Osteoblast (primary cell): ENCODE data around the gene SPEN. TPM values are rescaled to one million over a fixed set of nuclear protein-coding genes. Genes with fewer than 3 reads are reported as not detected.
A peak's percentile ranks its signal among the peaks of the same experiment; 100 is the strongest.

Experiments
- DNase-seq: peaks from one replicate; pipeline ENCODE4 v3.0.0; 2011; ENCODE audit warnings: low spot score, mixed read lengths; ENCODE audit not compliant: insufficient read length; ENCODE audit errors: missing footprints
- H2AFZ ChIP-seq: 2 replicates; pipeline ENCODE4 v1.6.0; 2011; ENCODE audit warnings: mild to moderate bottlenecking, low read length
- H3K27ac ChIP-seq: 2 replicates; pipeline ENCODE4 v1.5.1; 2011; ENCODE audit warnings: mild to moderate bottlenecking, low read depth, low read length, moderate library complexity
- H3K27me3 ChIP-seq: 2 replicates; pipeline ENCODE4 v1.6.0; 2012; ENCODE audit warnings: mild to moderate bottlenecking, control low read depth, inconsistent platforms, low read length, moderate library complexity; ENCODE audit not compliant: insufficient read depth
- H3K36me3 ChIP-seq: 2 replicates; pipeline ENCODE4 v1.5.1; 2011; ENCODE audit warnings: mild to moderate bottlenecking, low read length, control low read depth, moderate library complexity; ENCODE audit not compliant: insufficient read depth
- H3K4me1 ChIP-seq: 2 replicates; pipeline ENCODE4 v1.5.1; 2011; ENCODE audit warnings: mild to moderate bottlenecking, low read length, control low read depth, moderate library complexity; ENCODE audit not compliant: insufficient read depth
- H3K4me2 ChIP-seq: 2 replicates; pipeline ENCODE4 v1.6.0; 2011; ENCODE audit warnings: mild to moderate bottlenecking, low read length; ENCODE audit not compliant: insufficient read depth
- H3K4me3 ChIP-seq: fragments of 200-600 bp; sonication (generic); 3 replicates; pipeline ENCODE4 v1.5.1; 2012; ENCODE audit warnings: mild to moderate bottlenecking, low read length, inconsistent platforms; ENCODE audit not compliant: insufficient read depth
- H3K79me2 ChIP-seq: 2 replicates; pipeline ENCODE4 v1.6.0; 2012; ENCODE audit warnings: mild to moderate bottlenecking, low read length, control low read depth, inconsistent platforms; ENCODE audit not compliant: insufficient read depth
- H3K9me3 ChIP-seq: 2 replicates; pipeline ENCODE4 v1.5.1; 2011; ENCODE audit warnings: low read depth, low read length, control low read depth
- H4K20me1 ChIP-seq: 2 replicates; pipeline ENCODE4 v1.6.0; 2012; ENCODE audit warnings: mild to moderate bottlenecking, low read length, control low read depth; ENCODE audit not compliant: insufficient read depth
- CTCF ChIP-seq: IDR thresholded peaks from 2 replicates; pipeline ENCODE4 v1.5.1; 2011; ENCODE audit warnings: mild to moderate bottlenecking, low read depth, low read length, moderate library complexity; ENCODE audit errors: extremely low read depth
- total RNA-seq: library from RNA; depleted of rRNA; stranded (reverse); fragments of >200 nt; gene quantifications from 2 replicates; pipeline ENCODE4 v1.2.3, GENCODE V29; 2012

The SPEN gene
- total RNA-seq, 1 donor, result 21.0 TPM

- H3K4me3 ChIP-seq, result no peak overlapping the region
- no peak overlapping the region for H2AFZ ChIP-seq
- peaks cover 37% of the 10 kb centered on the region for H3K36me3 ChIP-seq
- peaks cover 51% of the 10 kb centered on the region for H3K79me2 ChIP-seq
- no peak for TF ChIP-seq CTCF
- H3K4me2 ChIP-seq, result peak overlapping the region; percentile 89
- H3K4me1 ChIP-seq, result peaks cover 54% of the 10 kb centered on the region
- H3K9me3 ChIP-seq, result no peaks in the 10 kb centered on the region
- H3K27me3 ChIP-seq, result no peaks in the 10 kb centered on the region
- peak overlapping the region; percentile 100 for H3K27ac ChIP-seq
- DNase-seq, result peak; percentile 85
- peaks cover 14% of the 10 kb centered on the region for H4K20me1 ChIP-seq
Measured at GRCh38 chr1:15948091-15948591, 100.6 kb downstream of the SPEN start.

- peak overlapping the region; percentile 67 for H3K4me3 ChIP-seq
- peak overlapping the region; percentile 89 for H3K4me2 ChIP-seq
- peak overlapping the region; percentile 100 for H3K27ac ChIP-seq
- peaks cover 32% of the 10 kb centered on the region for H3K36me3 ChIP-seq
- no peak for TF ChIP-seq CTCF
- H3K4me1 ChIP-seq, result peaks cover 60% of the 10 kb centered on the region
- peaks cover 14% of the 10 kb centered on the region for H4K20me1 ChIP-seq
- no peaks in the 10 kb centered on the region for H3K27me3 ChIP-seq
- peak; percentile 99 for DNase-seq
- H2AFZ ChIP-seq, result no peak overlapping the region
- H3K9me3 ChIP-seq, result no peaks in the 10 kb centered on the region
- peaks cover 57% of the 10 kb centered on the region for H3K79me2 ChIP-seq
Measured at GRCh38 chr1:15948595-15949452, 101.3 kb downstream of the SPEN start.

GRCh38 chr1:15949453-15950245 lies 102.1 kb downstream of the SPEN start:
- TF ChIP-seq CTCF, result no peak
- peak overlapping the region; percentile 67 for H3K4me3 ChIP-seq
- H3K9me3 ChIP-seq, result no peaks in the 10 kb centered on the region
- peaks cover 29% of the 10 kb centered on the region for H3K36me3 ChIP-seq
- H2AFZ ChIP-seq, result no peak overlapping the region
- no peaks in the 10 kb centered on the region for H3K27me3 ChIP-seq
- peak overlapping the region; percentile 89 for H3K4me2 ChIP-seq
- H3K79me2 ChIP-seq, result peaks cover 65% of the 10 kb centered on the region
- peak; percentile 99 for DNase-seq
- peaks cover 14% of the 10 kb centered on the region for H4K20me1 ChIP-seq
- H3K27ac ChIP-seq, result peak overlapping the region; percentile 100
- peaks cover 64% of the 10 kb centered on the region for H3K4me1 ChIP-seq
